GM12872 (cell line): Measurements from ENCODE around the gene E2F6.

Source experiments
- CTCF ChIP-seq: IDR thresholded peaks from 3 replicates; pipeline ENCODE4 v1.5.1; 2011; ENCODE audit warnings: low read depth, mild to moderate bottlenecking, low read length, moderate library complexity; ENCODE audit not compliant: insufficient read depth

Gene E2F6

GRCh38 chr2:11491348-11491933 is 25.5 kb upstream of the E2F6 start:
- TF ChIP-seq CTCF: no peak

GRCh38 chr2:11490194-11490593 is 24.2 kb upstream of the E2F6 start:
- no peak for TF ChIP-seq CTCF

GRCh38 chr2:11488809-11489208 is 22.8 kb upstream of the E2F6 start:
- no peak for TF ChIP-seq CTCF

GRCh38 chr2:11483806-11484617 is 18.1 kb upstream of the E2F6 start:
- TF ChIP-seq CTCF: no peak

GRCh38 chr2:11482473-11483035 is 16.6 kb upstream of the E2F6 start:
- no peak for TF ChIP-seq CTCF

GRCh38 chr2:11481789-11482472 is 16.0 kb upstream of the E2F6 start:
- TF ChIP-seq CTCF: no peak

GRCh38 chr2:11481426-11481788 is 15.4 kb upstream of the E2F6 start:
- TF ChIP-seq CTCF: no peak
